GM12864 (cell line): ENCODE results near the gene MIOX.

Source experiments
- DNase-seq: peaks from one replicate; pipeline ENCODE4 v3.0.0-alpha.2; 2011; ENCODE audit warnings: low read depth
- H3K4me3 ChIP-seq: 2 replicates; pipeline ENCODE4 v1.5.1; 2011; ENCODE audit warnings: mild to moderate bottlenecking, low read depth, low read length, control low read depth
- CTCF ChIP-seq: IDR thresholded peaks from 2 replicates; pipeline ENCODE4 v1.5.1; 2011; ENCODE audit warnings: low read depth, mild to moderate bottlenecking, moderate library complexity, low read length, control low read depth, inconsistent platforms; ENCODE audit errors: missing control alignments

MIOX gene

GRCh38 chr22:50523458-50523805 lies 36.8 kb downstream of the MIOX start:
- TF ChIP-seq CTCF, result no peak
- DNase-seq, result no peak
- H3K4me3 ChIP-seq, result no peak overlapping the region

GRCh38 chr22:50523806-50524675 lies 37.4 kb downstream of the MIOX start:
- TF ChIP-seq CTCF, result no peak
- DNase-seq, result no peak
- peak overlapping the region; percentile 60 for H3K4me3 ChIP-seq

GRCh38 chr22:50524676-50525103 lies 38.0 kb downstream of the MIOX start:
- no peak for DNase-seq
- H3K4me3 ChIP-seq, result peak overlapping the region; percentile 60
- no peak for TF ChIP-seq CTCF

GRCh38 chr22:50525104-50525857 lies 38.6 kb downstream of the MIOX start, which contains the start of gene SCO2:
SCO2 (minus strand) TSS chr22:50525598; CDS start chr22:50524411, 1,187 bp downstream.
- H3K4me3 ChIP-seq, result peak within 1 kb of the TSS; percentile 60
- TF ChIP-seq CTCF, result no peak
- peak; percentile 88 for DNase-seq

- peak overlapping the region; percentile 60 for H3K4me3 ChIP-seq
- TF ChIP-seq CTCF, result peak; percentile 50
- DNase-seq, result no peak
Observed at GRCh38 chr22:50525858-50526107, 39.1 kb downstream of the MIOX start.

GRCh38 chr22:50526108-50526833 lies 39.6 kb downstream of the MIOX start:
- peak; percentile 72 for TF ChIP-seq CTCF
- H3K4me3 ChIP-seq, result peak overlapping the region; percentile 60
- no peak for DNase-seq
